ENCODE data around the gene EXOC3.
"Not testable (repeated sequence)": the region's sequence is repeated elsewhere in the genome, so short reads cannot be mapped to it uniquely, and the experiment has no call there.

The EXOC3 gene

DNA sequence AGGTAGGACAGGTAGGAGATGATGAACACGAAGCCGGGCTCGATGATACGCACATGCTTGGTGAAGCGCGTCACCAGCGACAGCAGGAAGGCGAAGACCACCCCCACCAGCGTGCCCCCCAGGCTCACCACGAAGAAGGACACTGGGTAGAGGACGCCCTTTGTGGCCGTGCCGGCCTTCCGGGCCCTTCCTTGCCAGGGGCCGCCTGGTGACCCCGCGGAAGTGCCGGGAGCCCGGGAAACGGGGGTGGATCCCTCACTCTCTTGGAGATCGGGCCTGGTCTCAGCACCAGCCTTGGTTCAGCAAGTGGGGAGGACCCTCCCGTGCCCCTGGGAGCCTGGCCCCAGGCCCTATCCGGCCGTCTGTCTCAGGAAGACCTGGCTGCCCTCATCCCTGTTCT is 41.6 kb downstream of the EXOC3 start:
- TF ChIP-seq ZFX (IDR thresholded peaks at IDR 0.05): no peak
- TF ChIP-seq, protein P1, sequence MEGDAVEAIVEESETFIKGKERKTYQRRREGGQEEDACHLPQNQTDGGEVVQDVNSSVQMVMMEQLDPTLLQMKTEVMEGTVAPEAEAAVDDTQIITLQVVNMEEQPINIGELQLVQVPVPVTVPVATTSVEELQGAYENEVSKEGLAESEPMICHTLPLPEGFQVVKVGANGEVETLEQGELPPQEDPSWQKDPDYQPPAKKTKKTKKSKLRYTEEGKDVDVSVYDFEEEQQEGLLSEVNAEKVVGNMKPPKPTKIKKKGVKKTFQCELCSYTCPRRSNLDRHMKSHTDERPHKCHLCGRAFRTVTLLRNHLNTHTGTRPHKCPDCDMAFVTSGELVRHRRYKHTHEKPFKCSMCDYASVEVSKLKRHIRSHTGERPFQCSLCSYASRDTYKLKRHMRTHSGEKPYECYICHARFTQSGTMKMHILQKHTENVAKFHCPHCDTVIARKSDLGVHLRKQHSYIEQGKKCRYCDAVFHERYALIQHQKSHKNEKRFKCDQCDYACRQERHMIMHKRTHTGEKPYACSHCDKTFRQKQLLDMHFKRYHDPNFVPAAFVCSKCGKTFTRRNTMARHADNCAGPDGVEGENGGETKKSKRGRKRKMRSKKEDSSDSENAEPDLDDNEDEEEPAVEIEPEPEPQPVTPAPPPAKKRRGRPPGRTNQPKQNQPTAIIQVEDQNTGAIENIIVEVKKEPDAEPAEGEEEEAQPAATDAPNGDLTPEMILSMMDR (conservative IDR thresholded peaks at IDR 0.05): no peak
- no peak overlapping the region for H3K27ac ChIP-seq

DNA sequence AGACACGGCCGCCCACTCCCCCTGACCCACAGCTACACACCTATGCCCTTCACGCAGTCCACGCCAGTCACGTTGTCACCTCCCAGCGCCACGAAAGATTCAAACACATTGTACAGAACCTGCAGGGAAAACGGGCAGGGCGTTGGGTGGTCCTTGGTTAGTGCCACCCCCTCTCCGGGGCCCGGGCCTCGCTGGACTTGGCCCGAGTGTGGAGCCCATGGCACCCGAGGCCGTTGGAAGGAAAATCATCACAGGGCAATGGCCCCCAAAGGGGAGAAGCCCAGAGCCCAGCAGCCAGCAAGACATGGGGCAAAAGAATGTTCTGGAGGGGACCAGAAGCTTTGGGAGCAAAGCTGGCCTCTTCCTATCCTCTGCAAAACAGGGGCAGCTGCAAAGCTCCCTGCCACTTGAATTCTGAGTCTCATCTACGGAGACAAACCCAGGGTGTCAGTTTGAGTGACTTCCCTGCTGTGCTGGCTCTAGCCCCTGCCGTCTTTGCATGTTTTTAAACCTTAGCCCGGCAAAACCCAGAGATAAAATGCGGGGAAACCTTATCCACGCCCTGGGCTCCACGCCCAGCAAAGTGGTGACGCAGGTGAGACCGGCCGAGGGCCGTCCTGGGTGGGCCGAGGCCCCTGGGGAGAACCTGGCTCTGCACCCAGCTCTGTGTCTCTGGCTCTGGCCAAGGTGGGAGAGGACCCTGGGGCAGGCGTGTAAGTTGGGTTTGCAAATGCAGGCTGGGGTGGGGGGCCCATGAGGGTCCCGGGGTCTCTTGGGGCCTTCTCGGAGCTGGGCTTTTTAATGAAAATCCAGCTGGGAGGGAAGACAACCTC is 42.4 kb downstream of the EXOC3 start:
- no peak overlapping the region for H3K27ac ChIP-seq
- TF ChIP-seq, protein P1 (conservative IDR thresholded peaks at IDR 0.05): no peak
- no peak for TF ChIP-seq ZFX (IDR thresholded peaks at IDR 0.05)

DNA sequence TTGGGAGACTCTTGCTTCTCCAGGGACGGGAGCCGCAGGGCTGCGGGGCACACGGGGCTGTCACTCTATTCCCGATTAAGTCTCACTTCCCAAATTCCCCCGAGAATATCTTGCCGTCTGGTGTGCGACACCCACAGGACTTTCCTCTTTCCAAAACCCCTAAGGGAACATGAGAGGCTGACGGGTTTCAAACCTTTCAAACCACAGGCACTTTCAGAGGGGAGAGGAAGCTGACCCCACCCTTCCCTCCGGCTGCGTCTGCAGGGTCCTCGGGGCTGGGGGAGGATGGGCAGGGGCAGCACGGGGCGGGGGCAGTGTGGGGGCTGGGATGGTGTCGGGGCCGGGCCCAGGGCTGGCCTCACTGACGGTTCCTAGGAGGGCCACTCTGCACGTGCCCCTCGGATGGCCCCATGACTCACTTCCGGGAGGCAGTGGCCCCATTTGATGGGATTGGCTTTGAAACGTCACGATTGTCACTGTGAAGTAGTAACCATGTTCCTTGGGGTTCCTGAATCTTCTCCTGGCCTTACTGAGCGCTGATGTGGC is 43.0 kb downstream of the EXOC3 start:
- TF ChIP-seq, protein P1 (conservative IDR thresholded peaks at IDR 0.05): no peak
- TF ChIP-seq ZFX (IDR thresholded peaks at IDR 0.05): no peak
- no peak overlapping the region for H3K27ac ChIP-seq

DNA sequence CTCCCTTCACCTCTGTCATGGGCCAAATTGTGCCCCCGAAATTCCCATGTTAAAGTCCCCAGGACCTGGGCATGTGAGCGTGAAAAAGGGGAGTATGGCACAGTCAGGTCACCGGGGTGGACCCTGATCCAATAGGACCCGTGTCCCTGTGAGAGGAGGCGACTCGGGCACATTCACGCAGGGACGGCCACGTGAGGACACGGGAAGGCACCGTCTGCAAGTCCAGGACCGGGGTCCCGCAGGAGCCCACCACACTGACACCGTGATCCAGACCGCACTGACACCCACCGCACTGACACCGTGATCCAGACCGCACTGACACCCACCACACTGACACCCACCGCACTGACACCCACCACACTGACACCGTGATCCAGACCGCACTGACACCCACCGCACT is 43.6 kb downstream of the EXOC3 start:
- not testable (repeated sequence) for H3K27ac ChIP-seq

DNA sequence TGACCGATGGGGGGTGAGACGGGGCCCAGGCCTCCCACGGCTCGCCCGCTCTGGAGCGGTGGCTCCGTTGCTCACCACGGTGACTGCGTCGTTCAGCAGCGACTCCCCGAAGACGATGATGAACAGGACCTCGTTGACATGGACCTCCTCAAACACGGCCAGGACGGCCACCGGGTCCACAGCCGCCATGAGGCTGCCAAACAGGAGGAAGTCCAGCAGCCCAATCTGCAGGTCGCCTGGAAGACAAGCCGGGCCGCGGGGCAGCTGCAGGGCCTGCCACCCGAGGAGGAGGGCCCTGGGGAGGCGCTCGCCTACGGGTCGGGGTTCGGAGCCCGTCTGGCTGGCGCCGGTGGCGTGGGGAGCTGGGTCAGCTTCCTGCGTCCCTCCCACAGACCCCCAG is 45.3 kb downstream of the EXOC3 start:
- TF ChIP-seq, protein P1 (conservative IDR thresholded peaks at IDR 0.05): no peak
- no peak for TF ChIP-seq ZFX (IDR thresholded peaks at IDR 0.05)
- H3K27ac ChIP-seq: no peak overlapping the region

DNA sequence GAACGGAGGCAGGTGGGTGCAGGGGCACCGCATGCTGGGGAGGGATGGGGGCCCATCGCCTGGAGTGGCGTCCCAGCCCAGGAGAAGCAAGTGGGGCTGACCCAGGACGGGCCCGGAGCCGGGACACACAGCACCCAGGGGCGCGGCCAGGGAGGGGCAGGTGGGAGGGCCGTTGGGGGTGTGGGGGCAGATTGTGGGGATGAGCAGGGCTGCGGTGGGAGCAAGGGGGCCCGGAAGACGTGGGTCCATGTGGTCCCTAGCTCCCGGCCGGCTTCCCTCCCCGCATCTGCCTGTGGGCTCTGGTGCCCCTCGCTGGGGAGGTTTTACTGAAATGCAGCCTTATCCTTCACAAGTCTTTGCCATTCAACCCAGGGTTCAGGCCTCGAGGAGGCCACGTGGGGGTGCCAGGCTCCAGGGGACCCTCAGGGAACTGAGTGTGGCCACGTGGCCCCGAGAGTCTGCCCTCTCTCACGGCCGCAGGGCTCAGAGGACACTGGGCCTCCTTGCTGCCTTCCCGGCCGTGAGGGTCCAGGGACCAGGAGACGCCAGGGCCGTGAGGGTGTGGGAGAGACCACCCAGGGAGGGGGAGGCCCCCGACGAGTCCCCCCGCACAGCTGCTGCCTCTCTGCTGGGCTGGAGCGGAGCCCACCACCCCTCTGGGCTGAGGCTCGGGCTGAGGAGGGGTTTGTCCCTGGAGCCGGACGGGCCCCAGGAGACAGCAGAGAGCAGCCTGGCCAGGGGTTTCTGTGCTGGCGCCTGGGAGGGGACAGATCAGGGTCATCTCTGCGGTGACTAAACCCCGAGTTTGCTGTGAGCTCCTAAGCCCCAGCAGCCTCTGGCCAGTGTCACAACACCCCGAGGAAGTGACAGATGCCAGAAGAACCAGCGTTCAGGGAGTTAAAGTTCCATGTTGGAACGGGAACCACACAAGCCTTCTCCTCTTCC is 46.0 kb downstream of the EXOC3 start:
- TF ChIP-seq, protein P1 (conservative IDR thresholded peaks at IDR 0.05): no peak
- TF ChIP-seq ZFX (IDR thresholded peaks at IDR 0.05): no peak
- no peak overlapping the region for H3K27ac ChIP-seq

DNA sequence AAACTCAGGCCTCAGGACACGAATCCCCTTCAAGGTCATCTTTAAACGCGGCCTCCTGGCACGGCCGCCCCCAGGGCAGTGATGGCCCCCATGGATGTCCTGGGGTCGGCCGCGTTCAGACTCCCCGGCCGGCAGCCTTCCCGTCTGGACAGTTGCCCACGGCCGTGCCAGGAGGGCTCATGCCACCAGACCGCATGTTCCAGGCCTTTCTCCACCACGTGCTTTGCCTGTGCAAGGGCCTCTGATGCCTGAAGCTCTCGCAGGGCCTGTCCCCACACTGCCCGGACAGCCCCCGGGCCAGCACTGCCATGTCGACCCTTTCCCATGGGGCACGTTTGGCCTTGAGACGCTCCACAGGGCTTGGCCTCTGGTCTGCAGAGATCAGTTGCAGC is 46.7 kb downstream of the EXOC3 start:
- no peak for TF ChIP-seq ZFX (IDR thresholded peaks at IDR 0.05)
- TF ChIP-seq, protein P1 (conservative IDR thresholded peaks at IDR 0.05): no peak
- no peak overlapping the region for H3K27ac ChIP-seq
